PFSK-1 (cell line): ENCODE data around the gene LCE3D.

ENCODE experiments used
- FOXP2 ChIP-seq: optimal IDR thresholded peaks from 2 replicates; pipeline ENCODE3; 2011; ENCODE audit warnings: borderline replicate concordance, control low read depth, inconsistent platforms; ENCODE audit not compliant: insufficient read depth; ENCODE audit errors: extremely low read length, extremely low read depth
- POLR2AphosphoS5 ChIP-seq: IDR thresholded peaks from 2 replicates; pipeline ENCODE4 v1.6.1; 2012; ENCODE audit warnings: low read depth, mild to moderate bottlenecking, control low read depth, low read length, moderate library complexity
- SIN3A ChIP-seq: IDR thresholded peaks from 2 replicates; pipeline ENCODE4 v1.6.1; 2012; ENCODE audit warnings: mild to moderate bottlenecking, low read length, moderate library complexity, borderline replicate concordance; ENCODE audit not compliant: insufficient read depth
- TAF1 ChIP-seq: IDR thresholded peaks from 2 replicates; pipeline ENCODE4 v1.6.1; 2012; ENCODE audit warnings: low read length, control low read depth, borderline replicate concordance; ENCODE audit not compliant: insufficient read depth
- TF ChIP-seq, protein P1 (sequence below), 2 experiments: IDR thresholded peaks; 2 replicates each; pipeline versions ENCODE4 v1.6.1 to v1.8.0; 2011 to 2012; ENCODE audit warnings: low read depth in 2 of 2, low read length in 2 of 2, control low read depth in 1 of 2, inconsistent platforms in 1 of 2, mild to moderate bottlenecking in 1 of 2, moderate library complexity in 1 of 2; ENCODE audit not compliant: insufficient read depth in 1 of 2

The LCE3D gene

GRCh38 chr1:152566681-152567080 is 13.6 kb downstream of the LCE3D start, which contains the start of gene LCE3E:
Gene LCE3E, minus strand, starts transcription at chr1:152566780. Its CDS starts 572 bp downstream, at chr1:152566208.
- no peak for TF ChIP-seq TAF1
- TF ChIP-seq, protein P1, sequence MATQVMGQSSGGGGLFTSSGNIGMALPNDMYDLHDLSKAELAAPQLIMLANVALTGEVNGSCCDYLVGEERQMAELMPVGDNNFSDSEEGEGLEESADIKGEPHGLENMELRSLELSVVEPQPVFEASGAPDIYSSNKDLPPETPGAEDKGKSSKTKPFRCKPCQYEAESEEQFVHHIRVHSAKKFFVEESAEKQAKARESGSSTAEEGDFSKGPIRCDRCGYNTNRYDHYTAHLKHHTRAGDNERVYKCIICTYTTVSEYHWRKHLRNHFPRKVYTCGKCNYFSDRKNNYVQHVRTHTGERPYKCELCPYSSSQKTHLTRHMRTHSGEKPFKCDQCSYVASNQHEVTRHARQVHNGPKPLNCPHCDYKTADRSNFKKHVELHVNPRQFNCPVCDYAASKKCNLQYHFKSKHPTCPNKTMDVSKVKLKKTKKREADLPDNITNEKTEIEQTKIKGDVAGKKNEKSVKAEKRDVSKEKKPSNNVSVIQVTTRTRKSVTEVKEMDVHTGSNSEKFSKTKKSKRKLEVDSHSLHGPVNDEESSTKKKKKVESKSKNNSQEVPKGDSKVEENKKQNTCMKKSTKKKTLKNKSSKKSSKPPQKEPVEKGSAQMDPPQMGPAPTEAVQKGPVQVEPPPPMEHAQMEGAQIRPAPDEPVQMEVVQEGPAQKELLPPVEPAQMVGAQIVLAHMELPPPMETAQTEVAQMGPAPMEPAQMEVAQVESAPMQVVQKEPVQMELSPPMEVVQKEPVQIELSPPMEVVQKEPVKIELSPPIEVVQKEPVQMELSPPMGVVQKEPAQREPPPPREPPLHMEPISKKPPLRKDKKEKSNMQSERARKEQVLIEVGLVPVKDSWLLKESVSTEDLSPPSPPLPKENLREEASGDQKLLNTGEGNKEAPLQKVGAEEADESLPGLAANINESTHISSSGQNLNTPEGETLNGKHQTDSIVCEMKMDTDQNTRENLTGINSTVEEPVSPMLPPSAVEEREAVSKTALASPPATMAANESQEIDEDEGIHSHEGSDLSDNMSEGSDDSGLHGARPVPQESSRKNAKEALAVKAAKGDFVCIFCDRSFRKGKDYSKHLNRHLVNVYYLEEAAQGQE (IDR thresholded peaks at IDR 0.05; ENCODE audit: insufficient read depth in 1 of 2, low read depth in 2 of 2, low read length in 2 of 2), result no peak
- TF ChIP-seq SIN3A, result no peak
- TF ChIP-seq POLR2AphosphoS5, result no peak
- TF ChIP-seq FOXP2, result no peak

DNA sequence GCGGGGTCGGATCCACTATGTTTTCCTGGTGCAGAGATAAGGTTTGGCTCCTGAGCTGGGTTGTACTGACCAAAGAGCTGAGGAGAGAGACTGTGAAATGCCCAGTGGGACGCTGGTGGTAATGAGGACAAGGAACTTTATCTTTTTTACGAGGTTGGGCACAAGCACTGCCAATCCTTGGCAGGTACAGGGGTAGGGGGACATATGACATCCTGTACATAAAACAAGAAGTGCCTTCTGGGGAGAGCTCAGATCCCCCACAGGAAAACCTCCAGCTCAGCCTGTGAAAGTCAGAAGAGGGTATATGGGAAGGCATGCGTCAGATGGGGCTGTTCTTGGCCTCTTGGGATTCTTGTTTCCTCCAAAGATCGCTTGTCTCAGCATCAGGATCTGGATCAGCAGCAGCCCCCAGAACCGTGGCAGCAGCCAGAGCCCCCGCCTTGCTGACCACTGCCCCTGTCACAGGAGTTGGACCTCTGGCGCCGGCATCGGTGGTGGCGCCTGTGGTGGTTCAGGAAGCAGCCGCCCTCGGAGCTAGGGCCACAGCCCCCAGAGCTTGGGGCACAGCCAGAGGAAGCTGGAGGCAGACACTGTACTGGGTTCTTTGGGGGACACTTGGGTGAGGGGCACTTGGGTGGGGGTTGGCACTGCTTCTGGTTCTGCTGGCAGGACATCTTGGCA is 14.6 kb downstream of the LCE3D start:
- no peak for TF ChIP-seq FOXP2
- no peak for TF ChIP-seq POLR2AphosphoS5
- TF ChIP-seq, protein P1 (IDR thresholded peaks at IDR 0.05; ENCODE audit: insufficient read depth in 1 of 2, low read depth in 2 of 2, low read length in 2 of 2), result no peak
- no peak for TF ChIP-seq TAF1
- TF ChIP-seq SIN3A, result no peak

GRCh38 chr1:152565115-152565514 is 15.2 kb downstream of the LCE3D start:
- TF ChIP-seq FOXP2 (no peak), TAF1 (no peak), SIN3A (no peak), POLR2AphosphoS5 (no peak)
- TF ChIP-seq, protein P1 (IDR thresholded peaks at IDR 0.05; ENCODE audit: insufficient read depth in 1 of 2, low read depth in 2 of 2, low read length in 2 of 2), result no peak

DNA sequence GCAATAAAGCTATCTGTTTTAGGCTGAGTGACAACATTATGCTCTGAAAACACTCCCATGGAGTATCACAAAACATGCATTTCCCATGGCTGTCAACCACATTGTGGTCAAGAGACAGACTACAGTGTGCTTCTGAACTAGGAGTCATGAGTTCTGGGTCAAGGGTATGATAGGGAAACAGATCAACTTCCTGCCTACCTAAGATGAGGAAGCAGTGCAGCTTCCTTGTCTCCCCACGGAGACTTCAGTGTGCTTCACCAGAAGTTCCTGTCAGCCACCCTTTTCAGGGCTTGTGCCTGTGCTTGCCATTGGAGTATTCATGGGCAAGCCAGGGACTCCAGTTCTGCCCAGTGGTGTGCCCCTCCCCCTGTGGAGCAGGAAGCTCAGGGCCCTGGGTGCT is 33.6 kb downstream of the LCE3D start:
- no peak for TF ChIP-seq TAF1
- TF ChIP-seq, protein P1 (IDR thresholded peaks at IDR 0.05; ENCODE audit: insufficient read depth in 1 of 2, low read depth in 2 of 2, low read length in 2 of 2), result no peak
- TF ChIP-seq FOXP2, result no peak
- no peak for TF ChIP-seq POLR2AphosphoS5
- no peak for TF ChIP-seq SIN3A

GRCh38 chr1:152543820-152544219 is 36.5 kb downstream of the LCE3D start:
- TF ChIP-seq TAF1, result no peak
- no peak for TF ChIP-seq FOXP2
- no peak for TF ChIP-seq SIN3A
- TF ChIP-seq POLR2AphosphoS5, result no peak
- TF ChIP-seq, protein P1 (IDR thresholded peaks at IDR 0.05; ENCODE audit: insufficient read depth in 1 of 2, low read depth in 2 of 2, low read length in 2 of 2), result no peak
